Measurements from ENCODE around the gene CHST7.

DNA sequence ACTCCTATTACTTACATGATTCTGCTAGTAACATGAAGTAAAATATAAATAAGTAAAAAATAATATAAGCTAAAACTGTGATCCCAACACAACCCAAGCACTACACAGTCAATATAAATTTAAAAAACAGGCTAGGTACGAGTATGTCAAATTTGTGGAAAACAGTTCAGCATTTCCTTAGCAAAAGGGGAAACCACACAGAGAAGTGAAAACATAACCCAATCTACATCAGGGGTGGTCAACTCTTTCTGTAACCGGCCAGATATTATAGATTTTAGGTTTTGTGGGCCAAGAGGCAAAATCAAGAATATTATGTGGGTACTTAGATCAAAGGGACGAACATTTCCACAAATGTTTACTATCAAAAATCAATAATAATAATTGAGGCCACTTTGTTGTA lies 70.1 kb downstream of the CHST7 start:
- TF ChIP-seq HDAC2 (CRISPR knock-in tag; IDR thresholded peaks at IDR 0.05): no peak
- TF ChIP-seq POLR2A (IDR thresholded peaks at IDR 0.05; ENCODE audit: insufficient read depth in 1 of 2, low read depth in 2 of 2, low read length in 2 of 2): no peak
- TF ChIP-seq MAZ (IDR thresholded peaks at IDR 0.05; ENCODE audit: borderline replicate concordance, low read depth, low read length): no peak
- no peak for TF ChIP-seq MAZ (CRISPR knock-in tag; IDR thresholded peaks at IDR 0.05; ENCODE audit: low read depth)
- no peak for TF ChIP-seq RNF2 (conservative IDR thresholded peaks at IDR 0.05; ENCODE audit: low read depth)

All from HepG2 (cell line).